ENCODE measurements around the gene EIPR1. TPM values are rescaled to one million over a fixed set of nuclear protein-coding genes. Genes with fewer than 3 reads are reported as not detected.

EIPR1 gene
- total RNA-seq, 1 experiment from 2014 or later = 22.8 TPM

DNA sequence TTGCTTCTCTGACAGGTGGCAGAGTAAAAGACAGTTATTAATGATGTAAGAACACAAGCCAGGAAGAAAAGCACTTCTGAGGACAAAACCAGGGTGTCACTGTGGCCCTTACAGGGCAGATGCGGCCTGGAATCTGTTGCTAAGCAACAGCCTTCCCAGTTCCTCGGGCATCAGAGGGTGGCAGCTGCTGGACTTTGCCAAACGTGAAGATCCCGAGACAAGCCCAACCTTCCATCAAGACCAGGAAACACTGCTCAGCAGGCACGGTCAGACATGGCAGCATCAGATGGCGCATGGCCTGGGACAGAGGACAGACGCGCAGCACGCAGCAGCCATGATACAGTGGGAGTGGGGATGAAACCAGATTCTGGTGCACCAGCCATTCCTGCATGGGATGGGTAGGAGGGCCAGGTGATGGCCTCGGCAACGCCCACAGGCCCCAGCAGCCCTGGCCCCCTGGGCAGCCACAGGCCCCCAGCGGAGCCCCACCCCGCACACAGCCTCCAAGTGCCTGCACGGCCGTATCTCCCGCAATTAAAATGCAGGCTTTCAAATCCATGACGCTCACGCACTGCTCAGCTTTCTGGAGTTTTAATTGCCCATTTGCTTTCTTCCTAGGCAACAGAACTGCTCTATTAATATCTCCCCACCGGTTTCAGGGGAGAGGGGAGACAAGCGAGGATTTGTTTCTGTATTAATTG, 89.0 kb downstream of the EIPR1 start:
- no peak for DNase-seq (ENCODE audit: low spot score)
- peaks cover 6% of the 10 kb centered on the region; the same call in 1 of the 2 replicates for H3K36me3 Mint-ChIP-seq
- H3K27ac Mint-ChIP-seq = no peak overlapping the region
- CTCF ChIA-PET = no interaction called here
- ATAC-seq = no peak
- POLR2A ChIA-PET = no interaction called here
- H3K4me1 Mint-ChIP-seq = peaks cover 12% of the 10 kb centered on the region
- peaks cover 9% of the 10 kb centered on the region for H3K9me3 Mint-ChIP-seq
- H3K4me3 Mint-ChIP-seq = no peak overlapping the region
- TF ChIP-seq, protein P1, sequence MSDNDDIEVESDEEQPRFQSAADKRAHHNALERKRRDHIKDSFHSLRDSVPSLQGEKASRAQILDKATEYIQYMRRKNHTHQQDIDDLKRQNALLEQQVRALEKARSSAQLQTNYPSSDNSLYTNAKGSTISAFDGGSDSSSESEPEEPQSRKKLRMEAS (CRISPR knock-in tag; IDR thresholded peaks at IDR 0.05) = no peak
- H3K27me3 Mint-ChIP-seq (ENCODE audit: low read depth) = no peaks in the 10 kb centered on the region

DNA sequence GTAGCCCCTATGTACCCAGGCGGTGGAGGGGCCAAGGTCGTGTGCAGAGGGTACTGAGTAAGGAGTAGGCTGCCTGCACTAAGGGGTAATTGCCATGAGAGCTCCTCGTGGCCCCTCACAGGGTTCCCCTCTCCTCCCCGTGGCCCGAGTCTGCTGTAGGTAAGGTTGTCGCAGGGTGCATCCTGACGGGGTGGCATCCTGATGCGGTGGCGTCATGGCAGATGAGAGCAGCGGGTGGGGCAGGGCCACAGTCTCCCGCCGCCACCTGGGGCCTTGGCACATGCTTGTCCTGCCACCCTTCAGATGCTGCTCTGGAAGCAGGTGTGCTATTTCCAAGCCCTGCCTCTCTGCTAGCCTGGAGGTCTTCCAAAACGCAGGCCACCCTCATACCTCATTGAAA, 89.7 kb downstream of the EIPR1 start:
- DNase-seq (ENCODE audit: low spot score) (no peak), ATAC-seq (no peak)
- H3K36me3 Mint-ChIP-seq = peaks cover 6% of the 10 kb centered on the region; the same call in 1 of the 2 replicates
- peaks cover 12% of the 10 kb centered on the region for H3K4me1 Mint-ChIP-seq
- no peak overlapping the region for H3K4me3 Mint-ChIP-seq
- ChIA-PET CTCF (interaction anchor here (1.5 kb wide), 1 partner anchor 16 kb away, joined by 6 read pairs; no protein-coding TSS in a partner anchor), POLR2A (no interaction called here)
- peaks cover 9% of the 10 kb centered on the region for H3K9me3 Mint-ChIP-seq
- H3K27ac Mint-ChIP-seq = no peak overlapping the region
- no peaks in the 10 kb centered on the region for H3K27me3 Mint-ChIP-seq (ENCODE audit: low read depth)
- TF ChIP-seq, protein P2, sequence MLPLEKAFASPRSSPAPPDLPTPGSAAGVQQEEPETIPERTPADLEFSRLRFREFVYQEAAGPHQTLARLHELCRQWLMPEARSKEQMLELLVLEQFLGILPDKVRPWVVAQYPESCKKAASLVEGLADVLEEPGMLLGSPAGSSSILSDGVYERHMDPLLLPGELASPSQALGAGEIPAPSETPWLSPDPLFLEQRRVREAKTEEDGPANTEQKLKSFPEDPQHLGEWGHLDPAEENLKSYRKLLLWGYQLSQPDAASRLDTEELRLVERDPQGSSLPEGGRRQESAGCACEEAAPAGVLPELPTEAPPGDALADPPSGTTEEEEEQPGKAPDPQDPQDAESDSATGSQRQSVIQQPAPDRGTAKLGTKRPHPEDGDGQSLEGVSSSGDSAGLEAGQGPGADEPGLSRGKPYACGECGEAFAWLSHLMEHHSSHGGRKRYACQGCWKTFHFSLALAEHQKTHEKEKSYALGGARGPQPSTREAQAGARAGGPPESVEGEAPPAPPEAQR (CRISPR knock-in tag; IDR thresholded peaks at IDR 0.05) = no peak
- TF ChIP-seq NFATC4 (CRISPR knock-in tag; IDR thresholded peaks at IDR 0.05) = no peak
- no peak for TF ChIP-seq GABPB1 (CRISPR knock-in tag; IDR thresholded peaks at IDR 0.05)
- TF ChIP-seq, protein P3, sequence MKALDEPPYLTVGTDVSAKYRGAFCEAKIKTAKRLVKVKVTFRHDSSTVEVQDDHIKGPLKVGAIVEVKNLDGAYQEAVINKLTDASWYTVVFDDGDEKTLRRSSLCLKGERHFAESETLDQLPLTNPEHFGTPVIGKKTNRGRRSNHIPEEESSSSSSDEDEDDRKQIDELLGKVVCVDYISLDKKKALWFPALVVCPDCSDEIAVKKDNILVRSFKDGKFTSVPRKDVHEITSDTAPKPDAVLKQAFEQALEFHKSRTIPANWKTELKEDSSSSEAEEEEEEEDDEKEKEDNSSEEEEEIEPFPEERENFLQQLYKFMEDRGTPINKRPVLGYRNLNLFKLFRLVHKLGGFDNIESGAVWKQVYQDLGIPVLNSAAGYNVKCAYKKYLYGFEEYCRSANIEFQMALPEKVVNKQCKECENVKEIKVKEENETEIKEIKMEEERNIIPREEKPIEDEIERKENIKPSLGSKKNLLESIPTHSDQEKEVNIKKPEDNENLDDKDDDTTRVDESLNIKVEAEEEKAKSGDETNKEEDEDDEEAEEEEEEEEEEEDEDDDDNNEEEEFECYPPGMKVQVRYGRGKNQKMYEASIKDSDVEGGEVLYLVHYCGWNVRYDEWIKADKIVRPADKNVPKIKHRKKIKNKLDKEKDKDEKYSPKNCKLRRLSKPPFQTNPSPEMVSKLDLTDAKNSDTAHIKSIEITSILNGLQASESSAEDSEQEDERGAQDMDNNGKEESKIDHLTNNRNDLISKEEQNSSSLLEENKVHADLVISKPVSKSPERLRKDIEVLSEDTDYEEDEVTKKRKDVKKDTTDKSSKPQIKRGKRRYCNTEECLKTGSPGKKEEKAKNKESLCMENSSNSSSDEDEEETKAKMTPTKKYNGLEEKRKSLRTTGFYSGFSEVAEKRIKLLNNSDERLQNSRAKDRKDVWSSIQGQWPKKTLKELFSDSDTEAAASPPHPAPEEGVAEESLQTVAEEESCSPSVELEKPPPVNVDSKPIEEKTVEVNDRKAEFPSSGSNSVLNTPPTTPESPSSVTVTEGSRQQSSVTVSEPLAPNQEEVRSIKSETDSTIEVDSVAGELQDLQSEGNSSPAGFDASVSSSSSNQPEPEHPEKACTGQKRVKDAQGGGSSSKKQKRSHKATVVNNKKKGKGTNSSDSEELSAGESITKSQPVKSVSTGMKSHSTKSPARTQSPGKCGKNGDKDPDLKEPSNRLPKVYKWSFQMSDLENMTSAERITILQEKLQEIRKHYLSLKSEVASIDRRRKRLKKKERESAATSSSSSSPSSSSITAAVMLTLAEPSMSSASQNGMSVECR (CRISPR knock-in tag; IDR thresholded peaks at IDR 0.05; ENCODE audit: borderline replicate concordance) = no peak
- TF ChIP-seq KAT7 (CRISPR knock-in tag; IDR thresholded peaks at IDR 0.05; ENCODE audit: borderline replicate concordance) = no peak
- TF ChIP-seq, protein P4, sequence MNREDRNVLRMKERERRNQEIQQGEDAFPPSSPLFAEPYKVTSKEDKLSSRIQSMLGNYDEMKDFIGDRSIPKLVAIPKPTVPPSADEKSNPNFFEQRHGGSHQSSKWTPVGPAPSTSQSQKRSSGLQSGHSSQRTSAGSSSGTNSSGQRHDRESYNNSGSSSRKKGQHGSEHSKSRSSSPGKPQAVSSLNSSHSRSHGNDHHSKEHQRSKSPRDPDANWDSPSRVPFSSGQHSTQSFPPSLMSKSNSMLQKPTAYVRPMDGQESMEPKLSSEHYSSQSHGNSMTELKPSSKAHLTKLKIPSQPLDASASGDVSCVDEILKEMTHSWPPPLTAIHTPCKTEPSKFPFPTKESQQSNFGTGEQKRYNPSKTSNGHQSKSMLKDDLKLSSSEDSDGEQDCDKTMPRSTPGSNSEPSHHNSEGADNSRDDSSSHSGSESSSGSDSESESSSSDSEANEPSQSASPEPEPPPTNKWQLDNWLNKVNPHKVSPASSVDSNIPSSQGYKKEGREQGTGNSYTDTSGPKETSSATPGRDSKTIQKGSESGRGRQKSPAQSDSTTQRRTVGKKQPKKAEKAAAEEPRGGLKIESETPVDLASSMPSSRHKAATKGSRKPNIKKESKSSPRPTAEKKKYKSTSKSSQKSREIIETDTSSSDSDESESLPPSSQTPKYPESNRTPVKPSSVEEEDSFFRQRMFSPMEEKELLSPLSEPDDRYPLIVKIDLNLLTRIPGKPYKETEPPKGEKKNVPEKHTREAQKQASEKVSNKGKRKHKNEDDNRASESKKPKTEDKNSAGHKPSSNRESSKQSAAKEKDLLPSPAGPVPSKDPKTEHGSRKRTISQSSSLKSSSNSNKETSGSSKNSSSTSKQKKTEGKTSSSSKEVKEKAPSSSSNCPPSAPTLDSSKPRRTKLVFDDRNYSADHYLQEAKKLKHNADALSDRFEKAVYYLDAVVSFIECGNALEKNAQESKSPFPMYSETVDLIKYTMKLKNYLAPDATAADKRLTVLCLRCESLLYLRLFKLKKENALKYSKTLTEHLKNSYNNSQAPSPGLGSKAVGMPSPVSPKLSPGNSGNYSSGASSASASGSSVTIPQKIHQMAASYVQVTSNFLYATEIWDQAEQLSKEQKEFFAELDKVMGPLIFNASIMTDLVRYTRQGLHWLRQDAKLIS (CRISPR knock-in tag; IDR thresholded peaks at IDR 0.05; ENCODE audit: borderline replicate concordance) = no peak
- TF ChIP-seq, protein P5, sequence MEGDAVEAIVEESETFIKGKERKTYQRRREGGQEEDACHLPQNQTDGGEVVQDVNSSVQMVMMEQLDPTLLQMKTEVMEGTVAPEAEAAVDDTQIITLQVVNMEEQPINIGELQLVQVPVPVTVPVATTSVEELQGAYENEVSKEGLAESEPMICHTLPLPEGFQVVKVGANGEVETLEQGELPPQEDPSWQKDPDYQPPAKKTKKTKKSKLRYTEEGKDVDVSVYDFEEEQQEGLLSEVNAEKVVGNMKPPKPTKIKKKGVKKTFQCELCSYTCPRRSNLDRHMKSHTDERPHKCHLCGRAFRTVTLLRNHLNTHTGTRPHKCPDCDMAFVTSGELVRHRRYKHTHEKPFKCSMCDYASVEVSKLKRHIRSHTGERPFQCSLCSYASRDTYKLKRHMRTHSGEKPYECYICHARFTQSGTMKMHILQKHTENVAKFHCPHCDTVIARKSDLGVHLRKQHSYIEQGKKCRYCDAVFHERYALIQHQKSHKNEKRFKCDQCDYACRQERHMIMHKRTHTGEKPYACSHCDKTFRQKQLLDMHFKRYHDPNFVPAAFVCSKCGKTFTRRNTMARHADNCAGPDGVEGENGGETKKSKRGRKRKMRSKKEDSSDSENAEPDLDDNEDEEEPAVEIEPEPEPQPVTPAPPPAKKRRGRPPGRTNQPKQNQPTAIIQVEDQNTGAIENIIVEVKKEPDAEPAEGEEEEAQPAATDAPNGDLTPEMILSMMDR (IDR thresholded peaks at IDR 0.05) = no peak
- TF ChIP-seq JUN (CRISPR knock-in tag; IDR thresholded peaks at IDR 0.05) = no peak
- TF ChIP-seq ZNF232 (CRISPR knock-in tag; IDR thresholded peaks at IDR 0.05) = no peak
- TF ChIP-seq GRHL2 (CRISPR knock-in tag; IDR thresholded peaks at IDR 0.05; ENCODE audit: insufficient replicate concordance, severe bottlenecking) = no peak
- TF ChIP-seq RORB (CRISPR knock-in tag; IDR thresholded peaks at IDR 0.05) = no peak
- no peak for TF ChIP-seq ZNF396 (CRISPR knock-in tag; IDR thresholded peaks at IDR 0.05; ENCODE audit: borderline replicate concordance)
- TF ChIP-seq, protein P6, sequence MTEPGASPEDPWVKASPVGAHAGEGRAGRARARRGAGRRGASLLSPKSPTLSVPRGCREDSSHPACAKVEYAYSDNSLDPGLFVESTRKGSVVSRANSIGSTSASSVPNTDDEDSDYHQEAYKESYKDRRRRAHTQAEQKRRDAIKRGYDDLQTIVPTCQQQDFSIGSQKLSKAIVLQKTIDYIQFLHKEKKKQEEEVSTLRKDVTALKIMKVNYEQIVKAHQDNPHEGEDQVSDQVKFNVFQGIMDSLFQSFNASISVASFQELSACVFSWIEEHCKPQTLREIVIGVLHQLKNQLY (CRISPR knock-in tag; IDR thresholded peaks at IDR 0.05) = no peak
- TF ChIP-seq, protein P7, sequence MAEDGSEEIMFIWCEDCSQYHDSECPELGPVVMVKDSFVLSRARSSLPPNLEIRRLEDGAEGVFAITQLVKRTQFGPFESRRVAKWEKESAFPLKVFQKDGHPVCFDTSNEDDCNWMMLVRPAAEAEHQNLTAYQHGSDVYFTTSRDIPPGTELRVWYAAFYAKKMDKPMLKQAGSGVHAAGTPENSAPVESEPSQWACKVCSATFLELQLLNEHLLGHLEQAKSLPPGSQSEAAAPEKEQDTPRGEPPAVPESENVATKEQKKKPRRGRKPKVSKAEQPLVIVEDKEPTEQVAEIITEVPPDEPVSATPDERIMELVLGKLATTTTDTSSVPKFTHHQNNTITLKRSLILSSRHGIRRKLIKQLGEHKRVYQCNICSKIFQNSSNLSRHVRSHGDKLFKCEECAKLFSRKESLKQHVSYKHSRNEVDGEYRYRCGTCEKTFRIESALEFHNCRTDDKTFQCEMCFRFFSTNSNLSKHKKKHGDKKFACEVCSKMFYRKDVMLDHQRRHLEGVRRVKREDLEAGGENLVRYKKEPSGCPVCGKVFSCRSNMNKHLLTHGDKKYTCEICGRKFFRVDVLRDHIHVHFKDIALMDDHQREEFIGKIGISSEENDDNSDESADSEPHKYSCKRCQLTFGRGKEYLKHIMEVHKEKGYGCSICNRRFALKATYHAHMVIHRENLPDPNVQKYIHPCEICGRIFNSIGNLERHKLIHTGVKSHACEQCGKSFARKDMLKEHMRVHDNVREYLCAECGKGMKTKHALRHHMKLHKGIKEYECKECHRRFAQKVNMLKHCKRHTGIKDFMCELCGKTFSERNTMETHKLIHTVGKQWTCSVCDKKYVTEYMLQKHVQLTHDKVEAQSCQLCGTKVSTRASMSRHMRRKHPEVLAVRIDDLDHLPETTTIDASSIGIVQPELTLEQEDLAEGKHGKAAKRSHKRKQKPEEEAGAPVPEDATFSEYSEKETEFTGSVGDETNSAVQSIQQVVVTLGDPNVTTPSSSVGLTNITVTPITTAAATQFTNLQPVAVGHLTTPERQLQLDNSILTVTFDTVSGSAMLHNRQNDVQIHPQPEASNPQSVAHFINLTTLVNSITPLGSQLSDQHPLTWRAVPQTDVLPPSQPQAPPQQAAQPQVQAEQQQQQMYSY (CRISPR knock-in tag; IDR thresholded peaks at IDR 0.05) = no peak
- no peak for TF ChIP-seq TEAD1 (CRISPR knock-in tag; IDR thresholded peaks at IDR 0.05)
